AG04450 (cell line): ENCODE data around the gene CCSER2. TPM values are rescaled to one million over a fixed set of nuclear protein-coding genes. Genes with fewer than 3 reads are reported as not detected.

Experiments
- CTCF ChIA-PET: fragments of 300-600, 350-600 bp; formaldehyde crosslinking; extraction: SDS; loops from one replicate; lab custom pipeline; 2022; ENCODE audit warnings: antibody characterized with exemption, inconsistent platforms; lab: Charles Lee
- POLR2A ChIA-PET: fragments of 350-600 bp; formaldehyde crosslinking; extraction: SDS; loops from one replicate; lab custom pipeline; 2021; ENCODE audit warnings: antibody characterized with exemption, inconsistent platforms; lab: Yijun Ruan, JAX
- DNase-seq: peaks from one replicate; pipeline ENCODE4 v3.0.0-alpha.2; 2011; ENCODE audit warnings: low read depth, low spot score
- H3K27ac ChIP-seq: one replicate; pipeline ENCODE4 v1.5.1; 2012; ENCODE audit warnings: low read depth, low read length, control low read depth
- H3K27me3 ChIP-seq: one replicate; pipeline ENCODE4 v1.6.0; 2012; ENCODE audit warnings: low read length; ENCODE audit not compliant: control insufficient read depth, insufficient read depth
- H3K4me3 ChIP-seq: 2 replicates; pipeline ENCODE4 v1.5.1; 2011; ENCODE audit warnings: mild to moderate bottlenecking, low read depth, low read length, control low read depth
- H3K9me3 ChIP-seq: 2 replicates; pipeline ENCODE4 v1.5.1; 2012; ENCODE audit warnings: low read length; ENCODE audit not compliant: control insufficient read depth, insufficient read depth
- CTCF ChIP-seq: IDR thresholded peaks from 2 replicates; pipeline ENCODE4 v1.5.1; 2011; ENCODE audit warnings: low read depth, low read length, control low read depth, inconsistent platforms
- polyA plus RNA-seq: library from polyadenylated mRNA; depleted of rRNA; stranded (reverse); fragments of >200 nt; gene quantifications from 2 replicates; pipeline ENCODE4 v1.2.3, GENCODE V29; 2011

The CCSER2 gene
- polyA plus RNA-seq, 1 experiment: 51.0 TPM

DNA sequence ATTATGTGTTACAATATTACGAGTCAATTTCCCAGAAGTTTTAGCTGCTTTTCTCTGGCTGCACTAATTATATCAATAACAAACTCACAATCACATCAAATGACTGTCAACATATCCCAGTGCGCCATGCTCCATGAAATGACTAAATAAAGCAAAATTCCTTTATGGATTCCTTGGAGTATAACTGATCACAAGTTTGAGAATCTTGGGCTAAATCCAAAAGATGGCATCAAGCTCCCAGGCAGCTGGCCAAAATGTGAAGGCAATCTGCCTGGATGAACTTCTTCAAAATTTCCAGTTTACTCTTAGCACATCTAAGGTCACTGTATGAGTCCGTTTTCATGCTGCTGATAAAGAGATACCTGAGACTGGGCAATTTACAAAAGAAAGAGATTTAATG is 210.8 kb downstream of the CCSER2 start:
- TF ChIP-seq CTCF: no peak
- Histone ChIP-seq H3K4me3 (no peak overlapping the region), H3K27me3 (no peaks in the 10 kb centered on the region), H3K9me3 (peaks cover 8% of the 10 kb centered on the region), H3K27ac (peak overlapping the region; percentile 78)
- ChIA-PET POLR2A (no interaction called here), CTCF (interaction anchor here (0.7 to 8.3 kb wide), 16 partner anchors 9 to 1838 kb away, joined by 3 to 427 read pairs (median 8); no protein-coding TSS in a partner anchor)
- DNase-seq: no peak

DNA sequence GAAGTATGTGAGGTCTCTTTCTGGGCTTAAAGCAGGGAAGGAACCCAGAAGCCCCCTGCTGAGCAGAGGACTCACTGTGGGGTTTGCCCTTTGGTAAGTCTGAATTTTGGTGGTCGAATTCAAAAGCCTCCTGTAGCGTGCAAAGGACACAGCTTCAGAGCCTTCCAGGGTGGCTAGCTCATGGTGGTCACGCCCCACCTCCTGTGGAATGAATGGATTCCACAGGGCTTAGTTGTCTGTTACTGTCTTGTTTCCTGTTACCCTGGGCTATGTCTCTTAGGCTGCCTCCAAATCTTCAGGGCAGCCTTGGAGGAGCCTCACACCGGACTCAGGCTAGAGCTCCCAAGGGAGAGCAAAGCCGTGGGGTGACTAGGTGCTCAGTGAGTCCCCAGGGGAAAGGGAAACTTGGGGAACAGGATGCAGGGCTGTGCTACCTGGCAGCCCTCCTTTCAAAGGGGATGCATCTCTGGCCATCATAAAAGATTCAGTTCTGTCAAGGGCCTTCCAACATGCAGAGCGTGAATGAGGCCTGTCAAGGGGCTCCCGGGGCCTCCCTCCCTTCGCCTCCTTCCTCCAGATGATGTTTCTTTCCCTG is 211.7 kb downstream of the CCSER2 start:
- H3K9me3 ChIP-seq: peaks cover 8% of the 10 kb centered on the region
- no peaks in the 10 kb centered on the region for H3K27me3 ChIP-seq
- POLR2A ChIA-PET: interaction anchor here (0.6 to 1.3 kb wide), 5 partner anchors 148 to 401 kb away, joined by 3 to 4 read pairs (median 3); no protein-coding TSS in a partner anchor
- no peak for TF ChIP-seq CTCF
- H3K27ac ChIP-seq: peak overlapping the region; percentile 78
- CTCF ChIA-PET: interaction anchor here (0.5 to 8.3 kb wide), 37 partner anchors 9 to 1848 kb away, joined by 3 to 427 read pairs (median 4); no protein-coding TSS in a partner anchor
- H3K4me3 ChIP-seq: 0 out of 2 replicates have a peak overlapping the region, but pooled peaks have one; percentile 53
- peak; percentile 49 for DNase-seq

DNA sequence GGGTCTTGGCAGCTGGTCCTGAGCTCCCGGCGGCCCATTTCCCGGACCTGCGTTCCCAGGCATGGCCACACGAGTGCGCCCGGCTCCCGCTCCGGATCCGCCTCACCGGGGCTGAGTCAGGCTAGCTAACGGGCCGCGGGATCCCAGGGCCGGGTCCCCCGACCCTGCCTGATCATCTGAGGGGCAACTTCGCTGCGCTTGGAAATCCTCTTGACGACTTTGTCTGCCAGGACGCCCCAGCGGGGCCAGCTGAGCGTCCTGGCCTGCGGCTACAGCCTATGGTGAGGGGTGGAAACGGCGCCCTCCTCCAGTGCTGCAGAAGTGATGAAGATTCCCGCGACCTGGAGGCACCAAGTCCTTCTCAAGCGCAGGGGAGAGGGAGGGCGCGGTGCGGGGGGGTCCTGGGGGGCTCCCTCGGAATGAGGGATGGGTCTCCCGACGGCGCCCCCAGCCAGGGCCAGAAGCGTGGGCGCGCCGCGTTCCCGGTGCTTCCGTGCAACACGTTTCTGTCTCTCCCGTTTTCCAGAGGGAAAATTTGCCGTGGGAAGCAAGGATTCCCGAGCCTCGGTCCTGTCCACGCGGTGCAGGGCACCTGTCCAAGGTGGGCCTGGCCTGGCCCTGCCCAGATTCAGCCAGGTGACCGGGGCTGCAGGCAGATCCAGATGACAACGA is 212.4 kb downstream of the CCSER2 start:
- ChIA-PET POLR2A (interaction anchor here (0.6 to 1.3 kb wide), 4 partner anchors 148 to 402 kb away, joined by 3 to 4 read pairs (median 3); no protein-coding TSS in a partner anchor), CTCF (interaction anchor here (0.5 to 8.3 kb wide), 35 partner anchors 9 to 1847 kb away, joined by 3 to 427 read pairs (median 4); no protein-coding TSS in a partner anchor)
- Histone ChIP-seq H3K27me3 (peaks cover under 1% of the 10 kb centered on the region), H3K9me3 (peaks cover 8% of the 10 kb centered on the region), H3K27ac (peak overlapping the region; percentile 70), H3K4me3 (peak overlapping the region; percentile 53)
- TF ChIP-seq CTCF: peak; percentile 87
- no peak for DNase-seq

DNA sequence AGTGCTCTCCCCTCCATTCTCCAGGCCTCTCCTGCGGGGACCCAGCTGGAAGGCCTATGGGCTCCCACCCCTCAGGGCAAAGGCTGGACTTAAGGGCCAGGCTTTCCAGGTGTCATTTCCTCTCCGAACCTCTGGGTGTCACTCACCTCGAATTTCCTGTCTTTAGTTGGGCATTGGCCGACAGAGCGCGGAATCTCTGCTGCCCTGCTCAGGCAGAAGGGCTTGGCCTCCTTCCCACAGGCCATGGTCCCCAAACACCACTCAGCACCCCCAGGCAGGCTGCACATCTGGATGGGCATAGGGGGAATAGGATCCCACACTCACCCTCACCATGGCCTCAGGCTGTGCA is 212.9 kb downstream of the CCSER2 start:
- ChIA-PET POLR2A (no interaction called here), CTCF (interaction anchor here (1.1 to 8.3 kb wide), 5 partner anchors 8 to 1836 kb away, joined by 3 to 427 read pairs (median 18); no protein-coding TSS in a partner anchor)
- Histone ChIP-seq H3K4me3 (no peak overlapping the region), H3K27me3 (peaks cover 5% of the 10 kb centered on the region), H3K27ac (no peak overlapping the region), H3K9me3 (peaks cover 8% of the 10 kb centered on the region)
- TF ChIP-seq CTCF: peak; percentile 7; the same call in 1 of the 2 replicates
- no peak for DNase-seq
